Stimulated activated CD4-positive, alpha-beta T cell treated with anti-CD3 and anti-CD28 coated beads, TNF-alpha, amount 100 ng/mL, for 48 hours (primary cell): ENCODE data around the gene KLF1.
A peak's percentile ranks its signal among the peaks of the same experiment; 100 is the strongest.
"Not testable (repeated sequence)": the region's sequence is repeated elsewhere in the genome, so short reads cannot be mapped to it uniquely, and the experiment has no call there.

Experiments used
- DNase-seq, 3 donors: peaks; one replicate each; pipeline ENCODE4 v3.0.0-alpha.2; 2020; ENCODE audit warnings: low read depth in 3 of 3

Gene KLF1

DNA sequence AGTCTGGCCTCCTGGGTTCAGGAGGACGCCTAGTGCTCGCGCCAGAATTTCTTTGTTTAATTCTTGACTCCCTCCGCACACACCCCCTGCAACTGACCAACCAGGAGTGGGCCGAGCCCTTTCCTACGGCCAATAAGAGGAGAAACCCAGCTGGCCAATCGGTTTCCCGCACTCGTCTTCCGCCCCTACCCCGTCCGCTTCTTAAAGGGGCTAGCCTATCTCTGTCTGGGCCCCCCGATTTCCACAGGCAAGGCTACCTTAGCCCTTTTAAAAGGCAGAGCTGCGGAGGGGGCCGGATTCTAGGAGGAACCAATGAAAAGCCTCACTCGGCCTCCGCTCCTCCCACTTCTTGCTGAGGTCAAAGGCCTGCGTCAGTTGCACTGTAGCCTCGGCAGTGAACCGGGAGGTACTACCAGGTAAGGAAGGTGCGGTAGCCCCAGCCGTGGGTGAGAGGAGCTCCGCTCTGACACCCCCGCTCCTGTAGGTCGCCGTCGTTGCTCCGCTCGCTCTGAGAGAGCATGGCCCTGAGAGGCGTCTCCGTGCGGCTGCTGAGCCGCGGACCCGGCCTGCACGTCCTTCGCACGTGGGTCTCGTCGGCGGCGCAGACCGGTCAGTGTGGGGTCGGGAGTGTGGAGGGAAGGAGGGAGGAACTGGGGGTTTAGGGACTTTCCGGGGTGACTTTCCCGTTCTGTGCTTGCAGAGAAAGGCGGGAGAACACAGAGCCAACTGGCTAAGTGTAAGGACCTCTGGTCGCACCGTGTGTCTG, 4.0 kb upstream of the KLF1 start, which contains the start of gene GCDH:
TSS of gene GCDH (plus strand) at position 374 of the 766 bp plus-strand sequence. CDS start at position 519, 145 bp downstream.
- DNase-seq: peak; percentile 91 to 97 (median 94)

DNA sequence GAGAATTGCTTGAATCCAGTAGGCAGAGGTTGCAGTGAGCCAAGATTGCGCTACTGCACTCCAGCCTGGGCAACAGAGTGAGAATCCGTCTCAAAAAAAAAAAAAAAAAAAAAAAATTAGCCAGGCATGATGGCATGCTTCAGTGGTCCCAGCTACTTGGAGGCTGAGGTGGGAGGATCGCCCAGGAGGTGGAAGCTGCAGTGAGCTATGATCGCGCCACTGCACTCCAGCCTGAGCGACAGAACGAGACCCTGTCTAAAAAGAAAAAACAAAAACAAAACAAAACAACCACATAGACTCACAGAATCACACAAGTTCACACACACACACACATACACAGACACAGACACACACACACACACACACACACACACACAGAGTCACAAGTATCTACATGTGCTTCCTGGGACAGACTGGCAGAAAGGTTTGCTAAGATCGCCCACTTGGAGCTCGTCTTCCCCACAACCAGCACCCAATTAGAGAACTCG, 3.3 kb upstream of the KLF1 start:
- DNase-seq: not testable (repeated sequence)

DNA sequence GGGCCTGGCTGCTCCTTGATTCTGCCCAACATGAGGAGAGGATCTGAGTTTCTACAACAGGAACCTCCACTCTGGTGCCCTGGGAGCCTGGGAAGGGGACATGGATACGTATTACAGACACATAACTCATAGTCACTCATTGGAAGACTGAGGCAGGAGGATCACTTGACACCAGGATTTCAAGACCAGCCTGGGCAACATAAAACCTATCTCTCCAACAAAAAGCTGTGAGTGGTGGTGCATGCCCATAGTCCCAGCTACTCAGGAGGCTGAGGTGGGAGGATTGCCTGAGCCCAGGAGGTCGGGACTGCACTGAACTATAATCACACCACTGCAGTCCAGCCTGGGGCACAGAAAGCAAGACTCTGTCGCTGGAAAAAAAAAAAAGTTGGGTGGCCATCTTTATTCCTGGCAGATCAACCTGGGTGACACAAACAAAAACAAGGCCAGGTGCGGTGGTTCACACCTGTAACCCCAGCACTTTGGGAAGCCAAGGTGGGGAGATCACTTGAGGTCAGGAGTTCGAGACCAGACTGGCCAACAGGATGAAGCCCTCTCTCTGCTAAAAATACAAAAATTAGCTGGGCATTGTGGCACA, 1.1 kb upstream of the KLF1 start:
- DNase-seq: no peak

DNA sequence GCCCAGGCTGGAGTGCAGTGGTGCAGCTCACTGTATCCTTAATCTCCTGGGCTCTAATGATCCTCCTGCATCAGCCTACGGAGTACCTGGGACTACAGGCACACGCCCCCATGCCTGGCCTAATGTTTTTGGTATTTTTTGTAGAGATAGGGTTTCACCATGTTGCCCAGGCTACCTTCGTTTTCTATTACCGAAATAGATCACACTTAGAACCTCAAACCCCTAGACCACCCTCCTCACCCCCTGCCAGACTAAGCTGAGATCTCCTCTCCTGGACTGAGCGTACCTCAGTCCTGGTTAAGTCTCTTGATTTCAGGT, 391 bp downstream of the KLF1 start:
- no peak for DNase-seq

DNA sequence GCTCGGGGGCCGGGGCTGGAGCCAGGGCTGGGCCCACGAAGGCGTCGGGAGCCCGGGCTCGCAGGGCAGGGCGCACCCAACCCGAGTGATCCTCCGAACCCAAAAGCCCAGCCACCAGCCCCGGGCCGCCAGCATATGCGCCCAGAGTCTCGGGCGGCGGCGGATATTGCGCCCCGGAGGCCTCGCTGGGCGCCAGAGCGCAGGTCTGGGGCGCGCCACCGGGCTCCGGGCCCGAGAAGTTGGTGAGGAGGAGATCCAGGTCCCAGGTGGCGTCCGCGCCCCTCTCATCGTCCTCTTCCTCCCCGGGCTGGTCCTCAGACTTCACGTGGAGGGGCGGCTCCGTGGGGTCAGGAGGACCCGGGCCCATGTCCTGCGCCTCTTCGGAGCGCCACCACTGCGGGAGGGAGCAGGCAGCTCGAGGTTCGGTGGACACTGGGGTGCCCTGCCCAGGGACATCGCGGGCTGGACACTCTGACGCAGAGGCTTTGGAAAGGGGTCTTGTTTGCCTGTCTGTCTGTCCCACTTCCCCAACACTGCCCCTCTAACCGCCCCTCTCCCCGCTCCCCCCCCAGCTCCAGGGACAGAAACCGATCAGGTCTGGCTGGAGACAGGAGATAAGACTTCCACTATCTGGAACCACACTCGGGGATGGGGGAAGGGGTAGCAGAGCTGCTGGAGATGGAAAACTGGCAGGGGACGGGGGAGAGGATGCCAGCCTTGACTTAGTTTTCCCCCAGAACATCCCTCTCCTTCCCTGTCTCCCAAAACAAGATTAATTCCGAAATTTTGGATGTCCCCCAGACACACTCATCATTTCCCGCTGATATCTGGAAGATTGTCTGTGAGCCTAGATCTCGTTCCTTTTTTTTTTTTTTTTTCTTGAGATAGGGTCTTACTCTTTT, 1.0 kb downstream of the KLF1 start:
- no peak for DNase-seq

DNA sequence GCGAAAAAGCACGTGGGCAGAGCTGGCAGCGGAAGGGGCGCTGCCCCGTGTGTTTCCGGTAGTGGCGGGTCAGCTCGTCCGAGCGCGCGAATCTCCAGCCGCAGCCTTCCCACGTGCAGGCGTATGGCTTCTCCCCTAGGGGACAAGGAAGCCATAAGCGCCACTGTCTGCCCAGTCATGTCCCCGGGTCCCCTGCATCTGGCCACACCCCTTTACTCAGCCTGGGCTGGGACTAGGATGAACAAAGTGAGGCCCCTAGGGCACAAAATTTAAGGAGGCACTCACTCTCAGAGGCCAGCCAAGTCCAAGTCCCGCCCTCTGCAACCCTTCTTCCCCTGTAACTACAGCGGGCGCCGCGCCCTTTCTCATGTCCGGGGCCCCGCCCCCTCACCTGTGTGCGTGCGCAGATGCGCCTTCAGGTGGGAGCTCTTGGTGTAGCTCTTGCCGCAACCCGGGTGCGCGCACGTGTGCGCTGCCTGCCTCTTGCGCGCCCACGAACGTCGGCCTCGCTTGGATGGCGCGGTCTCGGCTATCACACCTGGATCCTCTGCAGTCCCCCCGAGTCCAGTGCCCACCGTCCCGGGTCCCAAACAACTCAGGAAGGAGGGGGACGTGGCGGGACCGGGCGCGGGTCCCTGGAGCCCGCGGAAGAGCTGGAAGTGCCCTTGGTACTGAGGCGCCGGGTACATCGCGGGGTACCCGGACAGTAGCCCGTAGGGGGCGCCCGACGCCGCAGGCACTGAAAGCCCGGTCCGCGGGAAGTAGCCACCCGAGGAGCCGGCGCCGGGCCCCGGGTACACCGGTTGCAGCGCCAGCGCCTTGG, 1.9 kb downstream of the KLF1 start:
- DNase-seq: peak; percentile 77 to 95 (median 92)

DNA sequence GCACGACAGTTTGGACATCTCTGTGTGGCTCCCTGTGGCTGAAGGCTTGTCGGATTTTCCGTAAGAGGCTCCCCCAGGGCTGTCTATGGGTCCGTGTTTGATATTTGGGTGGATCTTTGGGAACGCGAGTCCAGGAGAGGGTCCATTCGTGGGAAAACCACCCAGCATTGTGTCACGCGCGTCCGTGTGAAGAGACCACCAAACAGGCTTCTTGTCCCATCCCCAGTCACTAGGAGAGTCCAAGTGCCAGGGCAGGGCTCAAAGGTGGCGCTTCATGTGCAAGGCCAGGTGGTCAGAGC, 2.4 kb downstream of the KLF1 start:
- DNase-seq: no peak

DNA sequence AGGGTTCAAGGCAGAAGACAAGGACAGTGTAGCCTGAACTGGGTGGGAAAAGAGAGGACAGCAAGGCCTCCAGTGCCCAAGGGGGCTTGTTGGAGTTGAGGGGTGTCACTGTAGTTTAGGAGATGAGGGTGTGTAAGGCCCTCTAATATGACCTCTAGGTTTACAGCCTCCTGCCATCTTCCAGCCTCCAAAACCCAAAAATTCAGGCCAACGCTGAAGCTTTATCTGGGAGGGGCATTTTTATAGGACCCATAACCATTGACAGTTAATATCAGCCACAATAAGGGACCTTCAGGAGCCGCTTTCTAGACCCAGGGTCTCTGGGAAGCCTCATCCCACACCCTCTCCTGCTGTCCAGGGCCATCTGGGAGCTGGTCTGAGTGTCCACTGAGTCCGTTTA, 2.8 kb downstream of the KLF1 start:
- no peak for DNase-seq

DNA sequence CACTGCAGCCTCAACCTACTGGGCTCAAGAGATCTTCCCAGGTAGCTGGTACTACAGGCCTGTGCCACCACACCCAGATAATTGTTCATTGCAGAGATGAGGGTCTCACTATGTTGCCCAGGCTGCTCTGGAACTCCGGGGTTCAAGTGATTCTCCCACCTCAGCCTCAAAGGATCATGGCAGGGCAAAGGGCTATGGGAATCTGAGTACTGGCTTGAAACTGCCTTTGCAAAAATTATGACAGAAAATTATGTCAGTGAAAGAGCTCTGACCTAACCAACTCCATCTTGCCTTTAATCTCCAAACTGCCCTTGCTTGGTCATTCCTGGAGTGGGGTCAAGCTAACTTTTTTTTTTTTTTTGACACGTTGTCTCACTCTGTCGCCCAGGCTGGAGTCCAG, 4.4 kb downstream of the KLF1 start:
- DNase-seq: no peak

DNA sequence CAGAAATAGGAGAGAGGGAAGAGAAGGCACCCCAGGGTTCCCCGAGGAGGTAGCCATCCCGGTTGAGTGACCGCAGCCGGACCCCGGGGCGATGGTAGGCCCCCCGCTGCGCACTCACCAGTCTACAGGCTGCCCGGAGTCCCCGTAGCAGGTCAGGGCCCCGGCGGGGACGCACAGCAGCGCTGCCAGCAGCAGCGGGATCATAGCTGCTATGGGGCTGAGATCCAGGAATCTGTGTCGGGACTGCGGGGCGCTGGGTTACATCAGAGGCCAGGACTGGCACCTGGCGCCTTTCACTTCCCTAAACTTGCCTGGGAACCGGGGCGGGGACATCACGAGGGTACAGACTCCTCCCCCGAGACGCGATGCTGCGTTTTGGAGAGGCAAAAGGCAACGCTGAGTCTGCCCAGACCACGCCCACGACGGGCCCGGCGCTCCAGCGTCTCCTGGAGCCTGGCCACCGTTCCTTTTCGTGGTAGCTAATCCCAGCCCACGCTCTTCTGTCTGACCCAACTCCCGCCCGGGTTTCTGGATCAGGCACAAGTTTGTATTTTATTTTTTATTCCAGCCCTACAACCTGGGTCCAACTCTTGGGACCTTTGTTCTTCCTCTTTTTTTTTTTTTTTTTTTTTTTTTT, 5.7 kb downstream of the KLF1 start, which contains the start of gene DNASE2:
TSS of gene DNASE2 (minus strand) at position 278 of the 637 bp plus-strand sequence. CDS start at position 204, 74 bp downstream.
- peak; percentile 82 to 91 (median 90) for DNase-seq

DNA sequence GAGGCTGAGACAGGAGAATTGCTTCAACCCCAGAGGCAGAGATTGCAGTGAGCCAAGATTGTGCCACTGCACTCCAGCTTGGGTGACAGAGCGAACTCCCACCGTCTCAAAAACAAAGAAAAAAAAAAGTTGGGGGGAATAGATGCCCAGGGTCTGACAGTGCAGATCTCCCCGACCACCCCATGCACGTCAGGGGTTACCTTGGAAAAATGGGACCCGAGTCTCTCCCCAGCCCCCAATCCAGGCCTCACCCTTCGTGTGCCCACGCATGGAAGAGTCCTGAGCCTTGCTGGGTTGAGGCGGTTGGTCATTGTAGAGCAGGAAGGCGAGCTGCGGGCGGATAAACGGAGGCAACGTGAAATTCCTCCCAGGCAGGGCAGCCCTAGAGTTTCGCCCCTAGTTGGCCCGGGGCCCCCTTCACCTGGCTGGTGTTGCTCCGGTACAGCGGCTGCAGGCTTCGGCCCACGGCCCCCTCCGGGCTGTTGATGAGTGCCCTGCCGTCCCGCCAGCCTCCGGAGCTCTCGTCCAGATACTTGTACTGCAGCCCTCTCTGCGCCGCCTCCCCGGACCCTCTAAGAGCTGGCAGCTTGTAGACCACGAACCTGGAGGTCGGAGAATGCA, 6.3 kb downstream of the KLF1 start:
- no peak for DNase-seq

DNA sequence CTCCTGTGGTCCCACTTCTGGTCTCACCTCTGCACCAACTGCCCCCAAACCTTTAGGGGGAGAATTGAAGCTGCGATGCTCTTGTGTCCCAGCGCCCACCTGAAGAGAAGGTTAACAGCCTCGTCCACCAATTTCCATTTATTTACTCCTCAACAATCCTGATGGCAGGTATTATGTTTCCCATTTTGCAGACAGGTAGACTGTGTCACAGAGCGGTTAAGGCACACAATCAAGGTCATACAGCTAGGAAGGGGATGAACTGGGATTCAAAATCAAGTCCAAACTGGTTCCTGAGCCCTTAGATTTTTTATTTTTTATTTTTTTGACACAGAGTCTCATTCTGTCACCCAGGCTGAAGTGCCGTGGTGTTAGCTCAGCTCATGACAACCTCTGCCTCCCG, 11.9 kb downstream of the KLF1 start:
- no peak for DNase-seq

DNA sequence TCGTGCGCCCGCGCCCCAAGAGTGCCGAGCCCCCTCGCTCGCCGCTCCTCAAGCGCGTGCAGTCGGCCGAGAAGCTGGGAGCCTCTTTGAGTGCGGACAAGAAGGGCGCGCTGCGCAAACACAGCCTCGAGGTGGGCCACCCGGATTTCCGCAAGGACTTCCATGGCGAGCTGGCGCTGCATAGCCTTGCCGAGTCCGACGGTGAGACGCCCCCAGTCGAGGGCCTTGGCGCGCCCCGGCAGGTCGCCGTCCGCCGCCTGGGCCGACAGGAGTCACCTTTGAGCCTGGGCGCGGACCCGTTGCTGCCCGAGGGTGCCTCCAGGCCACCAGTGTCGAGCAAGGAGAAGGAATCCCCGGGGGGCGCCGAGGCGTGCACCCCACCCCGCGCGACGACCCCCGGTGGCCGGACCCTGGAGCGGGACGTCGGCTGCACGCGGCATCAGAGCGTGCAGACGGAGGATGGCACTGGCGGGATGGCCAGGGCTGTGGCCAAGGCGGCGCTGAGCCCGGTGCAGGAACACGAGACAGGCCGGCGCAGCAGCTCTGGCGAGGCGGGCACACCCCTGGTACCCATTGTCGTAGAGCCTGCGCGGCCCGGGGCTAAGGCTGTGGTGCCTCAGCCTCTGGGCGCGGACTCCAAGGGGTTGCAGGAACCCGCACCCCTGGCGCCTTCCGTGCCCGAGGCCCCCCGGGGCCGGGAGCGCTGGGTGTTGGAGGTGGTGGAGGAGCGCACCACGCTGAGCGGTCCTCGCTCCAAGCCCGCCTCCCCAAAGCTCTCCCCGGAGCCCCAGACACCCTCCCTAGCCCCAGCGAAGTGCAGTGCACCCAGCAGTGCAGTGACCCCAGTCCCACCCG, 12.9 kb downstream of the KLF1 start:
- no peak for DNase-seq

DNA sequence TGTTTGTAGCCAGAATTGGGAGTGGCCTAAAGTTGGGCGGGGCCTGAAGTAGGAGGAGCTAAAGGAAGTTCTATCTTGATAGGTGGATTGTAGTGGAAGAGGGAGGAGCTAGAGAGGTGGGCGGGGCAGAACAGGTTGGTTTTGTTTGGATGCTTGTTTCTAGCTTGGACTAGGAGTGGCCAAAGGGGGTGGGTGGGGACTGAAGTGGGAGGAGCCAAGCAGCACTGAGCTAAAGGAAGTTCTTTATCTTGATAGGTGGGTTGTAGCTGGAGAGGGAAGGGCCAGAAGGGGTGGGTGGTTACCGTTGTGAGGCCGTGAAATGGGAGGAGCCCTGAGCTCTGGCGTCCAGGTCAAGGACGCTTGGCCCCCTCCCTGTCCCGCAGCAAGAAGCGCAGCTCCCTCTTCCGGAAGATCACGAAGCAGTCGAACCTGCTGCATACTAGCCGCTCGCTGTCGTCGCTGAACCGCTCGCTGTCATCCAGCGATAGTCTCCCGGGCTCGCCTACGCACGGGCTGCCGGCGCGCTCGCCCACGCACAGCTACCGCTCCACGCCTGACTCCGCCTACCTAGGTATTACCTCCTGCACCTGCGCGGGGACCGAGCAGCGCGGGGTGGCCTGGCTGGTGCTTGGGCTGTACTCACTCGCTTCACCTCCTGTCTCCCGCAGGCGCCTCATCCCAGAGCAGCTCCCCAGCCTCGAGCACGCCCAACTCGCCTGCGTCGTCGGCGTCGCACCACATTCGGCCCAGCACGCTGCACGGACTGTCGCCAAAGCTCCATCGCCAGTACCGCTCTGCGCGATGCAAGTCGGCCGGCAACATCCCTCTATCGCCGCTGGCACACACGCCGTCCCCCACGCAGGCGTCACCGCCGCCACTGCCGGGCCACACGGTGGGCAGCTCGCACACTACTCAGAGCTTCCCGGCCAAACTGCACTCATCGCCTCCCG, 13.8 kb downstream of the KLF1 start:
- DNase-seq: peak in 2 of 3 donors; percentile 57 to 73

DNA sequence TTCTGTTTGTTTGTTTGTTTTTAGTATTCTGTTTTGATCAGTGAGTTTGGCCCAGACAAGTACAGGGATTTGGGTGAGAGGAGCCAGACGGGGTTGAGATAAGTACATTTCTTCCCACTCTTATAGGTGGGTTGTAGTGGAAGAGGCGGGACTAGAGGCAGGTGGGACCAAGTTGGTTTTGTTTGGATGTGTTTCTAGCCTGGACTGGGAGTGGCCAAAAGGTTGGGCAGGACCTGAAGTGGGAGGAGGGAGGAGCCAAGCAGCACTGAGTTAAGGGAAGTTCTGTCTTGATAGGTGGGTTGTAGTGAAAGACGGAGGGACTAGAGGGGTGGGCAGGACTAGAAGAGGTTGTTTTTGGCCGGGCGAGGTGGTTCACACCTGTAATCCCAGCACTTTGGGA, 14.7 kb downstream of the KLF1 start:
- DNase-seq: no peak

DNA sequence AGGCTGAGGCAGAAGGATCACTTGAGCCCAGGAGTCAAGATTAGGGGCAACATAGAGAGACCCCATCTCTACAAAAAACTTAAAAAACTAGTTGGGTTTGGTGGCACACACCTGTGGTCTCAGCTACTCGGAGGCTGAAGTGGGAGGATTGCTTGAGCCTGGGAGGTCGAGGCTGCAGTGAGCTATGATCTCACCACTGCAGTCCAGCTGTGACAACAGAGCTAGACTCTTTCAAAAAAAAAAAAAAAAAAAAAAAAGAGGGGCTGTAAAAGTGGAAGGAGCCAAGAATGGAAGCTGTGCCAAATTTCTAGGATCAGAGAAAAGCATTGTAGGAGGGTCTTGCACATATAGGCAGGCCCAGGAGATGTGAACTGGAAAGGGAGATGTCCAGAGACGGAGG, 15.3 kb downstream of the KLF1 start:
- no peak for DNase-seq

DNA sequence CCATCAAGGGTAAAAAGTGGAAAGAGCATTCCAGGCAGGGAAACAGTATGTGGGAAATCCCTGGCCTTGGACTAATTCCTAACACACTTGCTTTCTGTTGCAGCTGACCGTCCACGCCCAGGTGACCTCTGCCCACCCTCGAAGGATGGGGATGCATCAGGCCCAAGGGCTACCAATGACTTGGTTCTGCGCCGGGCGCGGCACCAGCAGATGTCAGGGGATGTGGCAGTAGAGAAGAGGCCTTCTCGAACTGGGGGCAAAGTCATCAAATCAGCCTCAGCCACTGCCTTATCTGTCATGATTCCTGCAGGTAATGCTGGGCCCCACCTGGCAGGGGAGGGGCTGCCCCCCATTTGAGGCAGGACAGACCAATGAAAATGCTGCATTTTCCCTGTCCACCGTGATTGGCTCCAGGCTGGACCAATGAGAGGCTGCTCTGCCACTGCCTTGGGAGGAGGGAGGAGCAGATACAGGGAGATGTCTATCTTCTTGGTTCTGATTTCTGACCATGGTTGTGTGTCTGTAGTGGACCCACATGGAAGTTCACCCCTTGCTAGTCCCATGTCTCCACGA, 18.4 kb downstream of the KLF1 start:
- no peak for DNase-seq
